ENCODE measurements around the gene HNRNPLL.

- TF ChIP-seq CTCF (IDR thresholded peaks at IDR 0.05) (no peak), ZFX (IDR thresholded peaks at IDR 0.05; ENCODE audit: borderline replicate concordance) (no peak)
These were observed 8.4 kb upstream of the HNRNPLL start for GRCh38 chr2:38610851-38611801.
